ENCODE data around the gene DACT3. TPM values are rescaled to one million over a fixed set of nuclear protein-coding genes. Genes with fewer than 3 reads are reported as not detected.

The DACT3 gene
- total RNA-seq, 1 experiment from 2014 or later = 1.0 TPM

GRCh38 chr19:46660551-46661019 lies 397 bp downstream of the DACT3 start:
- peak overlapping the region; percentile 41 to 47 for H3K4me3 ChIP-seq (ENCODE audit: low read depth in 2 of 2, low read length in 2 of 2)
- no peak overlapping the region for H3K27ac ChIP-seq (ENCODE audit: low read length)
- no peak for DNase-seq (ENCODE audit: low read depth, low spot score)
- 0 out of 2 replicates have a peak, but pooled peaks have one; percentile 48 for TF ChIP-seq SIN3A (IDR thresholded peaks at IDR 0.05; ENCODE audit: borderline replicate concordance, insufficient read depth, low read depth, low read length)
- TF ChIP-seq, protein P1, sequence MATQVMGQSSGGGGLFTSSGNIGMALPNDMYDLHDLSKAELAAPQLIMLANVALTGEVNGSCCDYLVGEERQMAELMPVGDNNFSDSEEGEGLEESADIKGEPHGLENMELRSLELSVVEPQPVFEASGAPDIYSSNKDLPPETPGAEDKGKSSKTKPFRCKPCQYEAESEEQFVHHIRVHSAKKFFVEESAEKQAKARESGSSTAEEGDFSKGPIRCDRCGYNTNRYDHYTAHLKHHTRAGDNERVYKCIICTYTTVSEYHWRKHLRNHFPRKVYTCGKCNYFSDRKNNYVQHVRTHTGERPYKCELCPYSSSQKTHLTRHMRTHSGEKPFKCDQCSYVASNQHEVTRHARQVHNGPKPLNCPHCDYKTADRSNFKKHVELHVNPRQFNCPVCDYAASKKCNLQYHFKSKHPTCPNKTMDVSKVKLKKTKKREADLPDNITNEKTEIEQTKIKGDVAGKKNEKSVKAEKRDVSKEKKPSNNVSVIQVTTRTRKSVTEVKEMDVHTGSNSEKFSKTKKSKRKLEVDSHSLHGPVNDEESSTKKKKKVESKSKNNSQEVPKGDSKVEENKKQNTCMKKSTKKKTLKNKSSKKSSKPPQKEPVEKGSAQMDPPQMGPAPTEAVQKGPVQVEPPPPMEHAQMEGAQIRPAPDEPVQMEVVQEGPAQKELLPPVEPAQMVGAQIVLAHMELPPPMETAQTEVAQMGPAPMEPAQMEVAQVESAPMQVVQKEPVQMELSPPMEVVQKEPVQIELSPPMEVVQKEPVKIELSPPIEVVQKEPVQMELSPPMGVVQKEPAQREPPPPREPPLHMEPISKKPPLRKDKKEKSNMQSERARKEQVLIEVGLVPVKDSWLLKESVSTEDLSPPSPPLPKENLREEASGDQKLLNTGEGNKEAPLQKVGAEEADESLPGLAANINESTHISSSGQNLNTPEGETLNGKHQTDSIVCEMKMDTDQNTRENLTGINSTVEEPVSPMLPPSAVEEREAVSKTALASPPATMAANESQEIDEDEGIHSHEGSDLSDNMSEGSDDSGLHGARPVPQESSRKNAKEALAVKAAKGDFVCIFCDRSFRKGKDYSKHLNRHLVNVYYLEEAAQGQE (IDR thresholded peaks at IDR 0.05; ENCODE audit: insufficient read depth in 1 of 2, low read depth in 2 of 2, low read length in 1 of 2) = no peak
- TF ChIP-seq, protein P2, sequence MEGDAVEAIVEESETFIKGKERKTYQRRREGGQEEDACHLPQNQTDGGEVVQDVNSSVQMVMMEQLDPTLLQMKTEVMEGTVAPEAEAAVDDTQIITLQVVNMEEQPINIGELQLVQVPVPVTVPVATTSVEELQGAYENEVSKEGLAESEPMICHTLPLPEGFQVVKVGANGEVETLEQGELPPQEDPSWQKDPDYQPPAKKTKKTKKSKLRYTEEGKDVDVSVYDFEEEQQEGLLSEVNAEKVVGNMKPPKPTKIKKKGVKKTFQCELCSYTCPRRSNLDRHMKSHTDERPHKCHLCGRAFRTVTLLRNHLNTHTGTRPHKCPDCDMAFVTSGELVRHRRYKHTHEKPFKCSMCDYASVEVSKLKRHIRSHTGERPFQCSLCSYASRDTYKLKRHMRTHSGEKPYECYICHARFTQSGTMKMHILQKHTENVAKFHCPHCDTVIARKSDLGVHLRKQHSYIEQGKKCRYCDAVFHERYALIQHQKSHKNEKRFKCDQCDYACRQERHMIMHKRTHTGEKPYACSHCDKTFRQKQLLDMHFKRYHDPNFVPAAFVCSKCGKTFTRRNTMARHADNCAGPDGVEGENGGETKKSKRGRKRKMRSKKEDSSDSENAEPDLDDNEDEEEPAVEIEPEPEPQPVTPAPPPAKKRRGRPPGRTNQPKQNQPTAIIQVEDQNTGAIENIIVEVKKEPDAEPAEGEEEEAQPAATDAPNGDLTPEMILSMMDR (IDR thresholded peaks at IDR 0.05) = no peak
- no peak for TF ChIP-seq TCF7L2 (IDR thresholded peaks at IDR 0.05; ENCODE audit: low read depth, low read length)
- ChIA-PET CTCF (interaction anchor here (0.5 to 2.0 kb wide), 3 partner anchors 33 to 67 kb away, joined by 4 to 10 read pairs (median 9); no protein-coding TSS in a partner anchor), POLR2A (interaction anchor here (0.6 kb wide), 1 partner anchor 69 kb away, joined by 3 read pairs; no protein-coding TSS in a partner anchor)
- no peaks in the 10 kb centered on the region for H3K9me3 ChIP-seq (ENCODE audit: control insufficient read depth, insufficient read depth, low read depth, low read length)
- intact Hi-C loops (cut with micrococcal nuclease; ENCODE audit: unreplicated experiment) = no loop called here
- no peaks in the 10 kb centered on the region for H3K27me3 ChIP-seq (ENCODE audit: control insufficient read depth, insufficient read depth, low read length)
- BruUV-seq (replicated peaks) = no TSS peak
- in situ Hi-C loops (cut with HindIII; ENCODE audit: low pct_unique_long_range_greater_than_20kb, low sequenced_read_pairs) = no loop called here
- peaks cover 7% of the 10 kb centered on the region for H3K4me1 ChIP-seq (ENCODE audit: control insufficient read depth, insufficient read depth, low read length)
- ATAC-seq = peak; percentile 57
- no peaks in the 10 kb centered on the region for H3K36me3 ChIP-seq (ENCODE audit: control insufficient read depth, insufficient read depth, low read length)

GRCh38 chr19:46660008-46660517 lies 919 bp downstream of the DACT3 start:
- ChIA-PET POLR2A (interaction anchor here (0.6 kb wide), 1 partner anchor 69 kb away, joined by 3 read pairs; no protein-coding TSS in a partner anchor), CTCF (no interaction called here)
- no TSS peak for BruUV-seq (replicated peaks)
- Histone ChIP-seq H3K27ac (ENCODE audit: low read length) (no peak overlapping the region), H3K36me3 (ENCODE audit: control insufficient read depth, insufficient read depth, low read length) (no peaks in the 10 kb centered on the region), H3K4me1 (ENCODE audit: control insufficient read depth, insufficient read depth, low read length) (peaks cover 7% of the 10 kb centered on the region), H3K9me3 (ENCODE audit: control insufficient read depth, insufficient read depth, low read depth, low read length) (no peaks in the 10 kb centered on the region), H3K4me3 (ENCODE audit: low read depth in 2 of 2, low read length in 2 of 2) (peak overlapping the region; percentile 41 to 47), H3K27me3 (ENCODE audit: control insufficient read depth, insufficient read depth, low read length) (no peaks in the 10 kb centered on the region)
- in situ Hi-C loops (cut with HindIII; ENCODE audit: low pct_unique_long_range_greater_than_20kb, low sequenced_read_pairs) = no loop called here
- no peak for ATAC-seq
- intact Hi-C loops (cut with micrococcal nuclease; ENCODE audit: unreplicated experiment) = no loop called here
- no peak for DNase-seq (ENCODE audit: low read depth, low spot score)
- TF ChIP-seq POLR2AphosphoS5 (IDR thresholded peaks at IDR 0.05; ENCODE audit: low read depth, low read length) = no peak
- TF ChIP-seq, protein P1 (IDR thresholded peaks at IDR 0.05; ENCODE audit: insufficient read depth in 1 of 2, low read depth in 2 of 2, low read length in 1 of 2) = no peak
- no peak for TF ChIP-seq TCF7L2 (IDR thresholded peaks at IDR 0.05; ENCODE audit: low read depth, low read length)
- no peak for TF ChIP-seq SIN3A (IDR thresholded peaks at IDR 0.05; ENCODE audit: borderline replicate concordance, insufficient read depth, low read depth, low read length)
- TF ChIP-seq, protein P2 (IDR thresholded peaks at IDR 0.05) = no peak
